Renal cortical epithelial cell (primary cell): Measurements from ENCODE around the gene DGKA. TPM values are rescaled to one million over a fixed set of nuclear protein-coding genes. Genes with fewer than 3 reads are reported as not detected.
A peak's percentile ranks its signal among the peaks of the same experiment; 100 is the strongest.
"Not testable (repeated sequence)": the region's sequence is repeated elsewhere in the genome, so short reads cannot be mapped to it uniquely, and the experiment has no call there.

Experiments
- DNase-seq: peaks from one replicate; pipeline ENCODE4 v3.0.0-alpha.2; 2011; ENCODE audit warnings: low read depth
- total RNA-seq: library from RNA; depleted of rRNA; stranded (reverse); fragments of >200 nt; gene quantifications from 2 replicates; pipeline ENCODE4 v1.2.3, GENCODE V29; 2014

DGKA gene
- total RNA-seq, 1 donor from 2014 or later, result 105 TPM

DNA sequence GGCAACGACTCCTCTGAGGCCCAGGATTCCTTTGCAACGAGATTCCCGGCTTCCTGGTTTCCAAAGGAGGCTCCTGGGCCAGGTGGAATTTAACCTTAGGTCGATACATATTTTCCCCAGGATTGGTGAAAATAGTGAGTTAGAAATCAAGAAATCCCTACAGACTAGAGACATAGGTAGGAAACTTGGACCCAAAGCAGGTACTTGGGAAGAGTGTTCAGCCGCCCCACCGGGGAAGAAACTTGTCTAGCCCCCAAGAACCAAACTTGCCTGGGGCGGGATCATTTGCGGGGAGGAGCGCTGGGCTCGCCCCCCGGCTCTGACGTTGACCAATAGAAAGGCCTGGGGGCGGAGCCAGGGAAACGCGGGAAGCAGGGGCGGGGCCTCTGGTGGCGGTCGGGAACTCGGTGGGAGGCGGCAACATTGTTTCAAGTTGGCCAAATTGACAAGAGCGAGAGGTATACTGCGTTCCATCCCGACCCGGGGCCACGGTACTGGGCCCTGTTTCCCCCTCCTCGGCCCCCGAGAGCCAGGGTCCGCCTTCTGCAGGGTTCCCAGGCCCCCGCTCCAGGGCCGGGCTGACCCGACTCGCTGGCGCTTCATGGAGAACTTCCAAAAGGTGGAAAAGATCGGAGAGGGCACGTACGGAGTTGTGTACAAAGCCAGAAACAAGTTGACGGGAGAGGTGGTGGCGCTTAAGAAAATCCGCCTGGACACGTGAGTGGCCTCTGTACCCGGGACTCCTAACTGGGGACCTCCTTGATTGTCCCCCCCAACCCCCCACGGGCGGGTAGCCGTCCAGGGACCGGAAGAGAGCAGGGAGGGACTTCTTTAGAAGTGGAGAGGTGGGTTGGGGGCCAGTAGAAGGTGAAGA lies 35.7 kb downstream of the DGKA start, which contains the start of gene CDK2:
CDK2 (plus strand) TSS at position 423 of the 874 bp plus-strand sequence; CDS start at position 602, 179 bp downstream.
- peak; percentile 64 for DNase-seq

DNA sequence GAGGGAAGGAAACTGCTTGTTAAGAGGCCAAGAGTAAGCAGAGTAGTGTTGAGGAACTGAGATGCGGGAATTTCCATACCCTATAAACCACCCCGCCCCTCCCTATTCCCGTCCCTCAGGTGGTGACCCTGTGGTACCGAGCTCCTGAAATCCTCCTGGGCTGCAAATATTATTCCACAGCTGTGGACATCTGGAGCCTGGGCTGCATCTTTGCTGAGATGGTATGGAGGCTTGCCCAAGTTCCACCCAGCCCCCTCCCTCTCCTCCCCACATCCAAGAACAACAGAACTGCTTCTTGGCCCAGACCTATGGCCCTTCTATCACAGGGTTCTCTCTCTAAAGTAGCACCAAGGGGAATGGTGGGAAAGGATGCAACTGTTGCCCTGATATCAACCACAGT lies 38.4 kb downstream of the DGKA start:
- DNase-seq, result no peak

DNA sequence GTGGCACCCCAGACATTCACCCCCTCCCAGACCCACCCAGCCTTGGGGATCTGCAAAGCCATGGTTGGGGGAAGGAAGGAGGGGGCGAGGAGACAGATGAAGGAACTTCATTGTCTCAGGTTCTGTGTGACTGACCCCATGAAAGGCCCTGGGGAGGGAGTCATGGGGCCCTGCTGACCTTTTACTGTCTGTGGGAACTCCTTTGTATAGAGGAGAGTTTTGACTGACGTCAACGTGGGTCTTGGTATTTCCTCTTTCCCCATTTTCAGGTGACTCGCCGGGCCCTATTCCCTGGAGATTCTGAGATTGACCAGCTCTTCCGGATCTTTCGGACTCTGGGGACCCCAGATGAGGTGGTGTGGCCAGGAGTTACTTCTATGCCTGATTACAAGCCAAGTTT lies 39.8 kb downstream of the DGKA start:
- no peak for DNase-seq

DNA sequence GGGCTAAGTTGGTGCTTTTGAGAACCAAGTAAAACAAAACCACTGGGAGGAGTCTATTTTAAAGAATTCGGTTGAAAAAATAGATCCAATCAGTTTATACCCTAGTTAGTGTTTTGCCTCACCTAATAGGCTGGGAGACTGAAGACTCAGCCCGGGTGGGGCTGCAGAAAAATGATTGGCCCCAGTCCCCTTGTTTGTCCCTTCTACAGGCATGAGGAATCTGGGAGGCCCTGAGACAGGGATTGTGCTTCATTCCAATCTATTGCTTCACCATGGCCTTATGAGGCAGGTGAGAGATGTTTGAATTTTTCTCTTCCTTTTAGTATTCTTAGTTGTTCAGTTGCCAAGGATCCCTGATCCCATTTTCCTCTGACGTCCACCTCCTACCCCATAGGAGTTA lies 41.1 kb downstream of the DGKA start:
- DNase-seq, result peak; percentile 90

DNA sequence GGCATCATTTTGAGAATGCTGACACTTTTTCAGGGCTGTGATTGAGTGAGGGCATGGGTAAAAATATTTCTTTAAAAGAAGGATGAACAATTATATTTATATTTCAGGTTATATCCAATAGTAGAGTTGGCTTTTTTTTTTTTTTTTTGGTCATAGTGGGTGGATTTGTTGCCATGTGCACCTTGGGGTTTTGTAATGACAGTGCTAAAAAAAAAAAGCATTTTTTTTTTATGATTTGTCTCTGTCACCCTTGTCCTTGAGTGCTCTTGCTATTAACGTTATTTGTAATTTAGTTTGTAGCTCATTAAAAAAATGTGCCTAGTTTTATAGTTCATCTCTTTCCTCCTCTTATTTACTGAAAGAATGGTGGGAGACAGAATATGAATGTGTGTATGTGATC lies 41.5 kb downstream of the DGKA start:
- DNase-seq, result no peak

DNA sequence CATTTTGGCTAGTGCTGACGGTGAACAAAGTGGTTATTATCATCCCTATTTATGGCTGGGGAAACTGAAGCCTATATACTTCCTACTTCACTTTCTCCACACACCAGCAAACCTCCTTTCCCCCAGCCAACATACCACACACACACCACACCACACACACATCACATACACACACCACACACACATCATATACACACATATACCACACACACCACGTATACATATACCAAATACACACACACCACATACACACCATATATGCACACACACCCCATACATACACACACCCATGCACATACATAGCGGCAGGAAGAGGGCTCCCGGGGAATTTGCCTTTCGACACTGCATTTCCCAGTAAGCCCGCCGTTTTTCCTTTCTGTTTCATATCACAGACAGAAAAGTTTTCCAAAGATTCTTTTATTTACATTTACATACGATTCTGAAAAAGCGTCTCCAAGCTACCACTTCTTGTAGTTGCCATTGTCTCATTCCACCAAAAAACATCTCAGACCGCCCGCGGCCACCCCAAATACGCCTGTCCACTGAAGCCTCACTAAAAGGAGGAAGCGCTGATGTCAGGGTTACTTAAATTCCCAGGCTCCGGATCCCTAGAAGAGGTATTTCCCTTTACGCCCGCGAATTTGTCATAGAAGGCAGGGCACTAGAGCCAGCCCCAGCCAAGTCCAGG lies 42.1 kb downstream of the DGKA start:
- no peak for DNase-seq

DNA sequence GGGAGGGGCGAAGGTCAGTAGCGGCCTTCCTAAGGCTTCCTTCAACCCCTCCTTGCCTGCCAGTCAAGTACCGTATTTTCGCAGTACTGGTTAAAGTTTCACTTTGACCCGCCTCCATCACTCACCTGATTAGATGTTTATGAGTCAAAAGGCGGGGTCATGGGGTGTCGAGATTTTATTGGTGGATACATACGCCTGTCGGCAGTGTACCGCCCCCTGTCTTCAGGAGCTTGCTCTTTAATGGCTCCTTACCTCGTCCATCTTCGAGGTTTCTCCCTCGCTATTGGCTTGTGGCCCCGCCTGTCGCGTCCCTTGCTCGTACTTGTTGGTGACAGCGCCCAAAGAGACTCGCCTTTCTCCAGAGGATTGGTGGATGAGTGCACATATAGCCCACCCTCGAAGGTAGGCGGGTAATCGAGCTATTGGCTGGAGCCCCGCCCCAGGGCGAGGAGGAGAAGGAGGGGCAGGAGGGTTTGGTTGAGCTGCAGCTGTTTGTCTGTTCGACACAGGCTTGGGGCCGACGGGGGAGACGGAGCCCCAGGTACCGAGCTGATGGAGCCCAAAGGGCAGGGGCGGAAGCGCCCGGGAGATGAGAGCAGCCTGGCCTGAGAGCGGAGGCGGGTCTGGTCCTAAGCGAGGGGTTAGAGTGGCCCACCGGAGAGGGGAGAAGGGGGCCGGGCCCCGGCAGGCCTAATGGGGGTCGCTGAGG lies 42.8 kb downstream of the DGKA start, which contains the start of gene RAB5B:
RAB5B (plus strand) TSS at position 480 of the 709 bp plus-strand sequence. CDS start 12,883 bp downstream, outside the sequence.
- peak; percentile 100 for DNase-seq

DNA sequence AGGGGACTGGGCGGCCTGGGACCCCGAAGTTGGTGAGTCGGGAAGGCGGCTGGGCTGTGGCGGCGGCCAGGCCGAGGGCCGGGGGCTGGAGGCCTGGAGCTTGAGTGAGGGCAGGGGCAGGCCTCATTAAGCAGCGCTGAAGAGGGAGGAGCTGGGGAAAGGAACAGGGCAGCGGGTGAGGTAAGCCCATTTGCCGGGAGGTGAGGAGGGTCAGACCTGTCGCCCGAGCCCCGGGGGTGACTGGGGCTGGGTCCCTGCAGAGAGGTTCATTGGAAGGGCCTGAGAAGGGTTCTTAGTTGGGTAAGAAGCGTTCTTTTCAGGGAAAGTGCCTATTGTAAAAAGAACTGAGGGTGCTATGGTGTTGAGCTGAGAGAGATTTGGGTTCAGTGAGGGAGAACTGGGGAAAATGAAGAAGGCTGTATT lies 43.4 kb downstream of the DGKA start:
- DNase-seq, result peak; percentile 58

DNA sequence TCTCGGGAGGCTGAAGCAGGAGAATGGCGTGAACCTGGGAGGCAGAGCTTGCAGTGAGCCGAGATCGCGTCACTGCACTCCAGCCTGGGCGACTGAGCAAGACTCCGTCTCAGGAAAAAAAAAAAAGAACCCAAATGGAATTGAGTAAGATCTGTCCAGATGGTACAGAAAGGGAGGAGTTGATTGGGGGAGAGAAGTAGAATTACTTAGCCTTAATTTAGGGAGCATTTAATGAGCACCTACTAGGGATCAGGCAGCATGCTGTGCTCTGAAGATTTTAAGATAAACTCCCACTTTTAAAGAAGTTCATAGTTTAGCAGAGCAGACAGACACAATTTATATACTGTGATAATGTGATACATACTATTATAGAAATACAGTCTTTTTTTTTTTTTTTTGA lies 47.4 kb downstream of the DGKA start:
- DNase-seq, result no peak

DNA sequence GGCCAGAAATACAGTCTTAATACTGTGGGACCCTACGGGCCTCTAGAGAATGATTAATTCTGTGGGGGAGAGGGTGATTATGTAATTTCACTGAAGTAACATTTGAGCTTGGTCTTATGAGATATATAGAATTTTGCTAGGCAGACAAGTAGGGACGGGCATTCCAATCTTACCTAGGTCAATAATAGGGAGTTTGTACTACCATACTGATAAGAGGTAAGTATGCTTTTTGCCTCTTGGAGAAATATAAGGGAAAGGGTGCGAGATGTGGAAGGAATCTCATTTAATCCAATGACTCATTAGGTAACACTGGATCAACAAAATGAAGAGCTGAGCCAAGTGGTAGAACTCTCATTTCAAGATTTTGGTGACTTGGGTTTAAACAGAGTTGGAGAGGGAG lies 48.1 kb downstream of the DGKA start:
- no peak for DNase-seq

DNA sequence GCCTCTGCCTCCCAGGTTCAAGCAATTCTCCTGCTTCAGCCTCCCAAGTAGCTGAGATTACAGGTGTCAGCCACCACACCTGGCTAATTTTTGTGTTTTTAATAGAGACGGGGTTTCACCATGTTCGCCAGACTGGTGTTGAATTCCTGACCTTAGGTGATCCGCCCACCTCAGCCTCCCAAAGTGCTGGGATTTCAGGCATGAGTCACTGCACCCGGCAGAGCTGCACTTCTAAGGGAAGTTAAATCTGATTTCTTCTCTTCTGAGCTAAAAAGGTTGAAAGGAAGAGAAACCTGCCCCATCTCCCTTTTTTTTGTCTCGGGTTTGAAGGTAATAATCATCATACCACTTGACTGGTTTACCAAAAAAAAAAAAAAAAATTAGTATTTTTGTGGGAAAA lies 50.9 kb downstream of the DGKA start:
- DNase-seq, result peak; percentile 65

DNA sequence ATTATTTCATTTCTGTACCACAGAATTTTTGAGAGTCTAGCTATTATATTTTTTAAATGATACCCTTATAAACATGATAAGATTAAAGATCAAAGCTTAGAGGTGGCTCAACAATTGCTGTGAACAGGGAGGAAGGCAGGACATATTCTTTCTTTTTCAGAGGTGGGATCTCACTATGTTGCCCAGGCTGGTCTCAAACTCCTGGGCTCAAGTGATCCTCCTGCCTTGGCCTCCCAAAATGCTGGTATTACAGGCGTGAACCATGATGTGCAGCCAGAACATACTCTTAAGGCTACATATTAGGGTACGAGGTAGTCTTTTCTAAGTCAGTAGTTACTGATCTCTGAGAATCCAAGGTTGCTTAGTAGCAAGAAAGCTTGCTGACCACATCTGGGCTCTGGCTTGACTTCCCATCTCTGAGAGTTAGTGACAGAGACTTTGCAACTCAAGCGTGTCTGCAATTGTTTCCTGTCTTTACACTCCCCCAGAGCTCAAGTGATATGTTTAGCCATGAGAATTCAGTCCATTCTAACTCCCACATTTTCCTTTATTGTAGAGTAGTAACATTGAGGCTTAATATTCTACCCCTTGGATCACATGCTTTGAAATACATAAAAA lies 51.5 kb downstream of the DGKA start:
- peak; percentile 81 for DNase-seq

DNA sequence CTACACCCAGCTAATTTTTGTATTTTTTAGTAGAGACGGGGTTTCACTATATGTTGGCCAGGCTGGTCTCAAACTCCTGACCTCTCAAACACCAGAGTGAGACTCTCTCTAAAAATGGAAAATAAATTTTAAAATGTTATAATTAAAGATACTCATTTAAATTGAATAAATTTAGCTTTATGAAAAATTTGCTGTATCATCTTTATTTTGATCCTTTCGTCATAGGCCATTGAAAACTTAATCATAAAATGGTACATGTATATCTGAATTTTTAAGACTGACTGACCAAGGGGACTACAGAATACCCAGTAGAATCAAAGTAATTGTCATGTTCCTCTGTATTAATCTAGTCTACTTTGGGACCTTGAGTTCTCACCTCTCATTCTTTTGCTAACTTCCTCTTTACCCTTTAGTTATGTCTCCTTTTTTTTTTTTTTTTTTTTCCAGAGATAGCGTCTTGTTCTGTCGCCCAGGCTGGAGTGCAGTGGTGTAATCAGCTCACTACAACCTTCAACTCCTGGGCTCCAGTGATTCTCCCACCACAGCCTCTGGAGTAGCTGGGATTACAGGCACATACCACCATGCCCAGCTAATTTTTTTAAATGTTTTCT lies 52.4 kb downstream of the DGKA start:
- DNase-seq, result no peak

DNA sequence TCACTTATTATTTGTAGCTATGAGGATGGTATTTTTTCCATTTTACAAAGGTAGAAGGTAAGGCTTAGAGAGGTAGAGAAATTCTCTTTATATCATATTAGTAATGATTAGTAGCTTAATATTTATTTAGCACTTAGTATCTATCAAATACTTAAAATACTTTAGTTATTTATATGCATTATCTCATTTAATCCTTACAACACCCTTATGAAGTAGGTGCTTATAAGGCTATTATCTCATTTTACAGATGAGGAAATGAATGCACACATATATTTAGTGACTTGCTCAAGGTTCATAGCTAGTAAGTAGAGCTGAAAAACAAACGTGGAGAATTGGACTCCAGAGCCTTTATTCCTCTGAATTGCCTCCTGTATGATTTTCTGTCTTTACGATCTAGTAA lies 53.9 kb downstream of the DGKA start:
- no peak for DNase-seq

DNA sequence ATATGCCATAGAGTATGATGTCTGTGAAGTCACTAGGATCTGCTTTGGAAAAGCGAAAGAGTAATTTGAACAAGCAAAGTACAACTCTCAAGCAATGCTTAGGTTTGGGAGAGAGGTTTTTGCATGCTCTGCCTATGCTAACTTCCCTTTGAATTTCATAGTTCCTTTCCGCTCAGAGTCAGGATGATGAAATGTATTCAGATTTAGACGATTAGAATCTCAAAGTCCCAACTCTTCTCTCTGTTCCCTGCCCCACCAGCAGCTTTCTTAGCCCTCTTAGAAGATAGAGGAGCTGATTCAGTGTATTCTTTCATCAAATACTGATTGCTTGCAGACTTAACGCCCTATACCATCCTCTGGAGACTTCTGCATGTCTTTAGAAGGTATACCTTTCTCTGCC lies 54.4 kb downstream of the DGKA start:
- no peak for DNase-seq

DNA sequence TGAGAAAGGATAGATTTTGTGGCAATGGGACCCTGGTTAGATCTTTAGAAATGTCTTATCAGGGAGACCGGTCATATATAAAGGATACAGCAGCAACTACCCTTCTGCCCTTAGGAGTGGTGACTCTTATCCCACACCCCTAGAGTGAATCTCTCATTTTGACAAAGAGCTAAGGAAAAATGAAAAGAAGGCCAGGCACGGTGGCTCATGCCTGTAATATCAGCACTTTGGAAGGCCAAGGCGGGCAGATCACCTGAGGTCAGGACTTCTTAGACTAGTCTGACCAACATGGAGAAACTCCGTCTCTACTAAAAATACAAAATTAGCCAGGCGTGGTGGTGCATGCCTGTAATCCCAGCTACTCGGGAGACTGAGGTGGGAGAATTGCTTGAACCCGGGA lies 55.0 kb downstream of the DGKA start:
- not testable (repeated sequence) for DNase-seq

DNA sequence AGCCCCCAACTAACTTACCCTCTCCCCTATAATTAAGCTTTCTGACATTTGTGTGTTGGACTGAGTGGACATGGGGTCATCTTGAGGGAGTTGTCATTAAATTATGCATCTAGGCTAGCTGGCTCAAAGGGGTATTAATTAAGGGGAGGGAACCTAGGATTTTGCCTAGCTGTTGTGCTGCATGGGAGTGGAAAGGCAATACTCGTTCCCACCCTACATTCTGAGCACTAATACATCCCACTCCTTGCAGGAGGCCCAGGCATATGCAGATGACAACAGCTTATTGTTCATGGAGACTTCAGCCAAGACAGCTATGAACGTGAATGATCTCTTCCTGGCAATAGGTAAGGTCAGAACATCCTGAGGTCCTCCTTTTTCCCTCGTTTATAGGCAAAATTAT lies 60.1 kb downstream of the DGKA start:
- DNase-seq, result no peak

DNA sequence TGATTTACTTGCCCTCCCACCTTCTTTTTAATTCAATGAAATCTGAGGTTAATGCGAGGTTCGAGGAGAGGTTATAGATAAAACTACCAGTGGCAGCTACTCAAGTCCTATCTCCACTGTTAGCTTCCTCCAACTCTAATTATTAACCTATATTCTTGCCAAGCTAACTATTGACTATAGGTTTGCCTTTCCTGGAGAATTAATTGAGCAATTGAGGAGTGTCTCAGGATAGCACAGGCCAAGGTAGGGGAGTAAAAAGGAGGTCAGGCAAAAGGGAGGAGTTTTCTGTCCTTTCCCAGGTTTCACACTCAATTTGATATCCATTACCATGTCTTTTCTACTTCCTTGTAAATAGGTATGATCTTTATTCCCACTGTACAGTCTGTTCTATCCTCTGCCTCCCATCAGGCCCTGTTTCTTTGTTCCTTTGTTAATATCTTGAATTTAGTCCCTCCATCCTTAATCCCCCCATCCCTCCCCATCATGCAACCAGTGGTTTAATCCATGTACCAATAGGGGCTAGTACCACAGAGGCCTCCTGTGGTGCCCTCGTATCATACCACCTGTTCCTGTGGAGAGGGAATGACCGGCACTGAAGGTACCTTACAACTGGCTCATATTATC lies 62.4 kb downstream of the DGKA start:
- no peak for DNase-seq

DNA sequence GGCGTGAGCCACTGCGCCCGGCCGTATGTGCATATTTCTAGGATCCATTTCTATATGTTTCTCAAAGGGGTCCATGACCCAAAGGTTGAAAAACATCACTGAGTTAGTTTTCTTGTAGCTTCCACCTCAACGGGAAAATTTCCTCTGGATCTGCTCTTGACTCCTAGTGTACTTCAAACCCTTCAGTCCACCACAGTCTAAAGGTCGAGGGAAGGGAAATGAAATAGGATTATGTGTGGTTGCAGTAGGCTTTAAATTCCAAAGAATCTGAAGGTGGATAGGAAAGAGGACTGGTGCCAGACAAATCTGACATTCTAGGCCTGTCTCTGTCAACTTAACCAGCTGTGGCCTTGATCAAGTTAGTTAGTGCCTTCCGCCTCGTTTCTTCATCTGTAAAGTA lies 64.4 kb downstream of the DGKA start:
- no peak for DNase-seq

DNA sequence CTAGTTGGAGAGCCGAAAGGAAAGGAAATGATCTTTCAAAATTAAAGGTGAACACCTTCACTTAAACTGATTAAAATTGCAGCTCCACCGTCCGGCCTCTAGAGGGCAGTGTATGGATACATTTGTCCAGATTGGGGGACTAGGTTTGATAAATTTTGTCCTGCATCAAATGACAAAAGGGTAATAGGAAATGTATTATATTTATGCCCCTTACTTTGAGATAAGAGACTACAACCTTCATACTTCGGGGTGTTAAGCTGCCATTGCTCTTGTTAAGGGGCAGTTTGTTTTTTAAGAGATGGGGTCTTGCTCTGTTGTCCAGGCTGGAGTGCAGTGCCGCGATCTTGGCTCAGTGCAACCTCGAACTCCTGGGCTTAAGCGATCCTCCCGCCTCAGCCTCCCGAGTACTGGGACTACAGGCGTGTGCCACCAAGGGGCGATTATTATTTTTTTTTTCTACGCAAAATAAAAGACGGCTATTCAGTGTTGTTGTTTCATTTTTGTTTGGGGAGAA lies 65.3 kb downstream of the DGKA start:
- DNase-seq, result peak; percentile 60
